NCI-H2107 treated with DMSO at 0.1 percent for 48 hours (cell line): ENCODE data around the gene ABI2.

Source experiments
- DNase-seq: peaks from one replicate; lab custom pipeline; 2025; ENCODE audit not compliant: unreplicated experiment; lab: John Stamatoyannopoulos, UW

ABI2 gene

GRCh38 chr2:203471323-203471722 is 143.1 kb downstream of the ABI2 start:
- no peak for DNase-seq

GRCh38 chr2:203476881-203477280 is 148.7 kb downstream of the ABI2 start:
- DNase-seq = no peak

GRCh38 chr2:203480623-203481022 is 152.4 kb downstream of the ABI2 start:
- DNase-seq = no peak

- no peak for DNase-seq
Measured at GRCh38 chr2:203484266-203485112, 156.3 kb downstream of the ABI2 start.

GRCh38 chr2:203489531-203489930 is 161.3 kb downstream of the ABI2 start:
- DNase-seq = no peak

GRCh38 chr2:203490391-203490790 is 162.2 kb downstream of the ABI2 start:
- no peak for DNase-seq

GRCh38 chr2:203492965-203493364 is 164.8 kb downstream of the ABI2 start:
- DNase-seq = no peak
